ENCODE data around the gene EYS. TPM values are rescaled to one million over a fixed set of nuclear protein-coding genes. Genes with fewer than 3 reads are reported as not detected.

Gene EYS
- total RNA-seq, 2 donors from 2014 or later = not detected

DNA sequence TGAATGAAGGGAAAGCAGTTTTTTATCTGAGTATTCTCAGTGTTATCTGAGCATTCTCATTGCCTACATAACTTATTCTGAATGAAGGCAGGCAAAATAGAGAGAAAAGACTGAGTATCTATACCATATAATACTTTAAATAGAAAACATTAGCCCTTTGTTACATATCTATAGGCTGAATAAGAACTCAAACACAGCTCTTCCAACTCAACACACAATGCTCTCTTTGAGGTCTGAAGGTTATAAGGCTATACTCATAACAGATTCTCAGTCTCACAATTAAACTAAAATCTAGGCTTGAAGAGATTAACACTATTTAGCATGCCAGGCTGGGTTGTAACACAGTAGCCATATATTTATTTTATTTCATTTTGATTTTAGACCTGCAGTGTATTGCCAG is 56.9 kb downstream of the EYS start:
- ATAC-seq (ENCODE audit: insufficient number of reproducible peaks, low FRiP score, low read depth) = no peak
- Histone ChIP-seq H3K27ac (no peak overlapping the region), H3K9me3 (no peaks in the 10 kb centered on the region), H3K27me3 (replicated peaks; ENCODE audit: insufficient read depth) (no peaks in the 10 kb centered on the region), H3K36me3 (no peaks in the 10 kb centered on the region), H3K4me3 (no peak overlapping the region), H3K4me1 (ENCODE audit: control insufficient read depth in 1 of 2, low read depth in 2 of 2) (no peaks in the 10 kb centered on the region)
- TF ChIP-seq, protein P1, sequence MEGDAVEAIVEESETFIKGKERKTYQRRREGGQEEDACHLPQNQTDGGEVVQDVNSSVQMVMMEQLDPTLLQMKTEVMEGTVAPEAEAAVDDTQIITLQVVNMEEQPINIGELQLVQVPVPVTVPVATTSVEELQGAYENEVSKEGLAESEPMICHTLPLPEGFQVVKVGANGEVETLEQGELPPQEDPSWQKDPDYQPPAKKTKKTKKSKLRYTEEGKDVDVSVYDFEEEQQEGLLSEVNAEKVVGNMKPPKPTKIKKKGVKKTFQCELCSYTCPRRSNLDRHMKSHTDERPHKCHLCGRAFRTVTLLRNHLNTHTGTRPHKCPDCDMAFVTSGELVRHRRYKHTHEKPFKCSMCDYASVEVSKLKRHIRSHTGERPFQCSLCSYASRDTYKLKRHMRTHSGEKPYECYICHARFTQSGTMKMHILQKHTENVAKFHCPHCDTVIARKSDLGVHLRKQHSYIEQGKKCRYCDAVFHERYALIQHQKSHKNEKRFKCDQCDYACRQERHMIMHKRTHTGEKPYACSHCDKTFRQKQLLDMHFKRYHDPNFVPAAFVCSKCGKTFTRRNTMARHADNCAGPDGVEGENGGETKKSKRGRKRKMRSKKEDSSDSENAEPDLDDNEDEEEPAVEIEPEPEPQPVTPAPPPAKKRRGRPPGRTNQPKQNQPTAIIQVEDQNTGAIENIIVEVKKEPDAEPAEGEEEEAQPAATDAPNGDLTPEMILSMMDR (IDR thresholded peaks at IDR 0.05) = no peak
- no peak for DNase-seq (ENCODE audit: low spot score)

DNA sequence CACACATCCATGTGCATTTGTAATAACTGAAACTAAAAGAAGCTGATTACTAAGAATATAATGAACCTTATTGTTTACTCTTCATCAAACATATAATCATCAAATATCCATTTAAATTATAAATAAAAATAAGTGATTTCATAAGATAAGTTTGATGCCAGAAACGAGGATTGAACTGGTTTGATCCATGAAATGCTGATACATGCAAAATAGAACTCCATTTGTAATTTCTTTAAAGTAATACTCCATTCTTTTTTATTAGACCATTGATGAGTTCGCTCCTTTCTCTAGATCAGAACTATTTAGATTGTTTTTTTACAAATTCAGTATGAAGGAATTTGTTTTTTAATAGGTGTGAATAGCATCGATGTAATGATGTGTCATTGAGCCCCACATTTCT is 57.6 kb downstream of the EYS start:
- H3K4me3 ChIP-seq = no peak overlapping the region
- H3K27me3 ChIP-seq (replicated peaks; ENCODE audit: insufficient read depth) = no peaks in the 10 kb centered on the region
- DNase-seq (ENCODE audit: low spot score) (no peak), ATAC-seq (ENCODE audit: insufficient number of reproducible peaks, low FRiP score, low read depth) (no peak)
- no peaks in the 10 kb centered on the region for H3K36me3 ChIP-seq
- H3K4me1 ChIP-seq (ENCODE audit: control insufficient read depth in 1 of 2, low read depth in 2 of 2) = no peaks in the 10 kb centered on the region
- TF ChIP-seq, protein P1 (IDR thresholded peaks at IDR 0.05) = no peak
- H3K9me3 ChIP-seq = no peaks in the 10 kb centered on the region
- H3K27ac ChIP-seq = no peak overlapping the region

DNA sequence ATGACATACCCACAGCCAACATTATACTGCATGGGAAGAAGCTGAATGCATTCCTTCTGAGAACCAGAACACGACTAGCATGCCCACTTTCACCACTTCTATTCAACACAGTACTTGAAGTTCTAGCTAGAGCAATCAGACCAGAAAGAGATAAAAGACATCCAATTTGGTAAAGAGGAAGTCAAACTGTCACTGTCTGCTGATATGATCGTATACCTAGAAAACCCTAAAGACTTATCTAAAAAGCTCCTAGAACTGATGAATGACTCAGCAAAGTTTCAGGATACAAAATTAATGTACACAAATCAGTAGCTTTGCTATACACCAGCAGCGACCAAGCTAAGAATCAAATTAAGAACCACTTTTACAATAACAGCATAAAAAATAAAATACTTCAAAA is 60.5 kb downstream of the EYS start:
- no peak for DNase-seq (ENCODE audit: low spot score)
- ATAC-seq (ENCODE audit: insufficient number of reproducible peaks, low FRiP score, low read depth) = no peak
- TF ChIP-seq, protein P1 (IDR thresholded peaks at IDR 0.05) = no peak
- no peak overlapping the region for H3K27ac ChIP-seq
- H3K9me3 ChIP-seq = no peaks in the 10 kb centered on the region
- no peaks in the 10 kb centered on the region for H3K27me3 ChIP-seq (replicated peaks; ENCODE audit: insufficient read depth)
- H3K4me1 ChIP-seq (ENCODE audit: control insufficient read depth in 1 of 2, low read depth in 2 of 2) = no peaks in the 10 kb centered on the region
- H3K4me3 ChIP-seq = no peak overlapping the region
- no peaks in the 10 kb centered on the region for H3K36me3 ChIP-seq

DNA sequence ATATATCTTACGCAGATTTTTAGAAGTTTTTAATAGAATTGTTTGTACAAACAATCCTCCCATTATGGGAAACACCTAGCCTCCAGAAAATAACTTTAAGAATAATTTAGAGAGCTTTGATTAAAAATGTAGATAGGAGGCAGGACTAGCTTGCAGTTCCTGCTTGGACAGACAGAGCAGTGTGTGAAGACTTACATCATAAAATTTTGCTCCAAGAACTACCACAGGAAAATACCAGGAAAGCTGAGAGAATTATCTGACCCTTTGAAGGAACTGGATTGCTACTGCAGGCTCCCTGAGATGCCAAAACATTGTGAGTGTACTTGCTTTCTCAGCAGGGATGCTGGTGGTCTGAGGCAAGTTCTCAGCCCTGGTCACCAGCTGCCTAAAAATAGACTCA is 64.2 kb downstream of the EYS start:
- Histone ChIP-seq H3K36me3 (no peaks in the 10 kb centered on the region), H3K4me1 (ENCODE audit: control insufficient read depth in 1 of 2, low read depth in 2 of 2) (no peaks in the 10 kb centered on the region), H3K9me3 (no peaks in the 10 kb centered on the region), H3K27ac (no peak overlapping the region), H3K4me3 (no peak overlapping the region), H3K27me3 (replicated peaks; ENCODE audit: insufficient read depth) (no peaks in the 10 kb centered on the region)
- TF ChIP-seq, protein P1 (IDR thresholded peaks at IDR 0.05) = no peak
- DNase-seq (ENCODE audit: low spot score) (no peak), ATAC-seq (ENCODE audit: insufficient number of reproducible peaks, low FRiP score, low read depth) (no peak)

DNA sequence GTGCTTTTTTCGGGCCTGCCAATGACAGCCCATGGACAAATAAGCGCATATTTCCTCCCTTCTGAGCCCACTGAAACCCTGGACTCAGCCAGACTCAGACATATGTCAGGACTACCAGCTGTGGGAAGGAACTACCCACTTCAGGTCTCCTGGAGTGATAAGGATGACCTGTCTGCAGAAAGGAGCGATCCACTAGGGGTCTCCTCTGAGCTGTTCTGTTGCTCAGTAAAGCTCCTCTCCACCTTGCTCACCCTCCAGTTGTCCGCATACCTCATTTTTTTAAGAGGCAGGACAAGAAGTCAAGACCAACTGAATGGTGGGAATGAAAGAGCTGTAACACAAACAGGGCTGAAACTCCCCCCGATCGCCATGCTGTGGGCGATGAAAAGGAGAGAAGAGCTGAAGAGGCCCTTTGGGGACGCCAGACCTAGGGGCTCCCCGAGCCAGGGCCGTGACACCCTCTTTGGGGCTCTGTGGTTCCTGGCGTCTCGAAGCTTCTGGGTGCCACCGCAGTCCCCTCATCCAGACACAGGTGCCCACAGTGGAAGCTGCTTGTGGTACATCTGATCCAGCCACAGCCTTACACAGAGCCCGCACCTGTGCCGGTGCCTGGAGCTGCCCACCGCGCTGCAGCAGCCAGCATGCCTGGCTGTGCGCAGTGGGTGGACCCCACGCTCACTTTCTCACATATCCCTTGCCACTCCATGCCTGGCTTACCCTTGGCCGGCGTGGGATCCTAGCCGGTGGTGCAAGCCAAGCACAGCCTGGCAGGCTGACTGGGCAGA is 68.8 kb downstream of the EYS start:
- ATAC-seq (ENCODE audit: insufficient number of reproducible peaks, low FRiP score, low read depth) (no peak), DNase-seq (ENCODE audit: low spot score) (no peak)
- no peak overlapping the region for H3K4me3 ChIP-seq
- TF ChIP-seq, protein P1 (IDR thresholded peaks at IDR 0.05) = no peak
- no peak overlapping the region for H3K27ac ChIP-seq
- no peaks in the 10 kb centered on the region for H3K9me3 ChIP-seq
- no peaks in the 10 kb centered on the region for H3K4me1 ChIP-seq (ENCODE audit: control insufficient read depth in 1 of 2, low read depth in 2 of 2)
- H3K27me3 ChIP-seq (replicated peaks; ENCODE audit: insufficient read depth) = no peaks in the 10 kb centered on the region
- H3K36me3 ChIP-seq = no peaks in the 10 kb centered on the region

All from thoracic aorta (tissue), 2 donors.